ENCODE measurements around the gene CNTNAP2. TPM values are rescaled to one million over a fixed set of nuclear protein-coding genes. Genes with fewer than 3 reads are reported as not detected.

The CNTNAP2 gene
- total and polyA plus RNA-seq, 12 donors = 0.07 to 0.77 (median 0.24) TPM

DNA sequence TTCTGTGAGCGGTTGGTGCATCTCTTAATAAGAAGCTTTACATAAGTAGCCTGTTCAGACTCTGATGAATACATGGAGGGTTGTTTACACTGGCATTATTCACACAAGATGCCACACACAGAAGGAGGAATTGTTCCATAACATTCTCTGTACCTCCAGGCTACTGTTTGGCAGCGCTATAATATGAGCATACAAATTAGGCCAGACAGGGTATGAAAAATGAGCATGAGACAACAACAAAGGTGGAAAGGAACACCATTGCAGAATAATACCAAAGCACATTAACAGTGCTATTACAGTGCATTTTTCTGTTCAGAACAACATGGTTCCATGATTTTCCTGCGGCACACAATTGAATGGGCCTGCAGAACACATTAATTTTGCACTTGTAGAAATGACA lies 2056.8 kb downstream of the CNTNAP2 start:
- Histone ChIP-seq H3K9me3 (no peaks in the 10 kb centered on the region), H3K4me3 (no peak overlapping the region), H3K4me1 (no peaks in the 10 kb centered on the region), H3K27ac (no peak overlapping the region), H3K36me3 (no peaks in the 10 kb centered on the region), H3K27me3 (peaks cover 0 to 15% (median 0%) of the 10 kb centered on the region in 7 donors)
- WGBS, 2 donors = 85 to 86% methylated on average over 3 of the region's 3 CpGs
- DNase-seq (no peak), ATAC-seq (no peak)
- TF ChIP-seq, protein P1, sequence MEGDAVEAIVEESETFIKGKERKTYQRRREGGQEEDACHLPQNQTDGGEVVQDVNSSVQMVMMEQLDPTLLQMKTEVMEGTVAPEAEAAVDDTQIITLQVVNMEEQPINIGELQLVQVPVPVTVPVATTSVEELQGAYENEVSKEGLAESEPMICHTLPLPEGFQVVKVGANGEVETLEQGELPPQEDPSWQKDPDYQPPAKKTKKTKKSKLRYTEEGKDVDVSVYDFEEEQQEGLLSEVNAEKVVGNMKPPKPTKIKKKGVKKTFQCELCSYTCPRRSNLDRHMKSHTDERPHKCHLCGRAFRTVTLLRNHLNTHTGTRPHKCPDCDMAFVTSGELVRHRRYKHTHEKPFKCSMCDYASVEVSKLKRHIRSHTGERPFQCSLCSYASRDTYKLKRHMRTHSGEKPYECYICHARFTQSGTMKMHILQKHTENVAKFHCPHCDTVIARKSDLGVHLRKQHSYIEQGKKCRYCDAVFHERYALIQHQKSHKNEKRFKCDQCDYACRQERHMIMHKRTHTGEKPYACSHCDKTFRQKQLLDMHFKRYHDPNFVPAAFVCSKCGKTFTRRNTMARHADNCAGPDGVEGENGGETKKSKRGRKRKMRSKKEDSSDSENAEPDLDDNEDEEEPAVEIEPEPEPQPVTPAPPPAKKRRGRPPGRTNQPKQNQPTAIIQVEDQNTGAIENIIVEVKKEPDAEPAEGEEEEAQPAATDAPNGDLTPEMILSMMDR (IDR thresholded peaks at IDR 0.05) = no peak
- intact Hi-C loops (cut with DNase I) = no loop called here

DNA sequence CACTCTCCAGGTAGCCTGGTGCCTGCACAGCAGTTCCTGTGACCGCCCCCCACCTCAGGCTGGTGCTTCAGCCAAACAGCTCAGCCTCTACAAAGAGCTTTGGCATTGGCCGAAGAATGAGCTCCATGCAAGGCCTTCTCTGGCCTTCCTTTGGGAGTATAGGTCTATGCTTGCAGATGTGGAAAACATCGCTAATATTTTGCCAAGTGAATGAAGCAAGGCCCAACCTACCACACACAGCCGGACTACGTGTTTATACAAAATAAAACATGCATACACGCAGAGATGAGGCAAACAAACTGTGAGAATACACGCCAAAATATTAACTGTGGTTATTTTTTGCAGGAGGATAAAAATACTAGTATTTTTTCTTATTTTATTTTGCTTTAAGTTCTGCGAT lies 2057.8 kb downstream of the CNTNAP2 start:
- TF ChIP-seq, protein P1 (IDR thresholded peaks at IDR 0.05) = no peak
- intact Hi-C loops (cut with DNase I) = no loop called here
- DNase-seq (no peak), ATAC-seq (no peak)
- no peak overlapping the region for H3K27ac ChIP-seq
- no peaks in the 10 kb centered on the region for H3K9me3 ChIP-seq
- 79 to 84% methylated on average over 8 of the region's 8 CpGs for WGBS, 2 donors
- no peak overlapping the region for H3K4me3 ChIP-seq
- no peaks in the 10 kb centered on the region for H3K4me1 ChIP-seq
- no peaks in the 10 kb centered on the region for H3K36me3 ChIP-seq
- peaks cover 0 to 21% (median 6%) of the 10 kb centered on the region in 7 donors for H3K27me3 ChIP-seq

DNA sequence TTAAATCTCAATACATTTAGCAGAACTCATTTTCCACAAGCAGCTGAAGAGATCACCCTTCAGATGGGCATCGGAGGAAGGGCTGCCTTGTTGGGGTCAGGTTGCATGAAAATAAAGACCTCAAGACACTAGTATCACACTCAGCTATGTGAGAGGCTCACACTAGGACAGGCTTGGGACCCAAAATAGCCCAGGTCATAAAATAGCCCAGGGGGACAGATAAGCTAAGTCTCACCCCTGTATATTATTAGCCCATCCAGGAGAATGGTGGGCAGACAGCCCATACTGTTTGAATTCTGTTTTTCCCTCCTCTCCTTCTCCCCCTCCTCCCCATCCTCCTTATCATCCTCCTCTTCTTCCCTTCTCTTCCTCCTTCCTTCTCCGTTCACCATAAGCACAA lies 2058.9 kb downstream of the CNTNAP2 start:
- WGBS, 2 donors = 56 to 78% methylated on average over 2 of the region's 2 CpGs

DNA sequence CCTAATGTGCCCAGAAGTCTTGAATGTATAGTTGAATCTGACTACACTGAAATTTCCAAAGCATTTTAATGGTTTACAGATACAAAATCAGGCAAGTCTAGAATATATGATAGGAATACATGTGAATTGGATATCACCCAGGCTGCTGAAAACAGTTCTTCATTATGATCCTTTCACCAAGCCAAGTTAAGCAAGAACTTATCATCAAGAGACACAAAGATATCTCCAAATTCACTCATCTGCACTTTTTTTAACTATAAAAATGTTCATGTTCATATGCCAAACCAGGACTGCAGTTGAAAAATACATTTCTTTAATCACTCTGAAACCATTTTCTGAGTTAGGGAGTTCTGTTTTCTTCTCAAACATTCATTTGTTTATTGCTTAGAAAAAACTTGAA lies 2061.4 kb downstream of the CNTNAP2 start:
- DNase-seq (no peak), ATAC-seq (no peak)
- Histone ChIP-seq H3K36me3 (no peaks in the 10 kb centered on the region), H3K4me3 (no peak overlapping the region), H3K27me3 (peaks cover 0 to 28% (median 11%) of the 10 kb centered on the region in 7 donors), H3K9me3 (no peaks in the 10 kb centered on the region), H3K27ac (no peak overlapping the region), H3K4me1 (no peaks in the 10 kb centered on the region)
- intact Hi-C loops (cut with DNase I) = no loop called here
- TF ChIP-seq, protein P1 (IDR thresholded peaks at IDR 0.05) = no peak

More for the DNA sequence above, 2058.9 kb downstream of the CNTNAP2 start:
- intact Hi-C loops (cut with DNase I) = no loop called here
- DNase-seq (no peak), ATAC-seq (peak in 1 of 8 donors; percentile 44)
- Histone ChIP-seq H3K27ac (no peak overlapping the region), H3K36me3 (no peaks in the 10 kb centered on the region), H3K4me3 (no peak overlapping the region), H3K27me3 (peaks cover 0 to 21% (median 6%) of the 10 kb centered on the region in 7 donors), H3K9me3 (no peaks in the 10 kb centered on the region), H3K4me1 (no peaks in the 10 kb centered on the region)
- TF ChIP-seq, protein P1 (IDR thresholded peaks at IDR 0.05) = no peak

Data from heart right ventricle (tissue), 16 donors.